Thymus (tissue), 11 donors: ENCODE measurements around the gene MC5R. TPM values are rescaled to one million over a fixed set of nuclear protein-coding genes. Genes with fewer than 3 reads are reported as not detected.

ENCODE experiments used
- DNase-seq, 9 donors: peaks; one replicate each; pipeline ENCODE4 v3.0.0-alpha.2; 2013; ENCODE audit warnings: low spot score in 9 of 9, low read depth in 6 of 9, missing footprints in 1 of 9
- H3K27ac ChIP-seq, 2 donors: one replicate each; pipeline ENCODE4 v1.5.1; 2013; ENCODE audit warnings: control low read depth in 1 of 2, low read depth in 1 of 2, low read length in 1 of 2, mild to moderate bottlenecking in 1 of 2, moderate library complexity in 1 of 2
- H3K27me3 ChIP-seq, 2 donors: one replicate each; pipeline ENCODE4 v1.5.1; 2013; ENCODE audit warnings: low read length in 1 of 2; ENCODE audit not compliant: control insufficient read depth in 2 of 2, insufficient read depth in 1 of 2
- H3K36me3 ChIP-seq, 2 donors: one replicate each; pipeline ENCODE4 v1.5.1; 2013; ENCODE audit warnings: low read length in 1 of 2, mild to moderate bottlenecking in 1 of 2, moderate library complexity in 1 of 2; ENCODE audit not compliant: control insufficient read depth in 2 of 2, insufficient read depth in 2 of 2
- H3K4me1 ChIP-seq, 2 donors: one replicate each; pipeline ENCODE4 v1.5.1; 2013; ENCODE audit warnings: low read length in 2 of 2; ENCODE audit not compliant: control insufficient read depth in 2 of 2, insufficient read depth in 2 of 2
- H3K4me3 ChIP-seq, 2 donors: one replicate each; pipeline ENCODE4 v1.5.1; 2013; ENCODE audit warnings: low read length in 2 of 2, control low read depth in 1 of 2, mild to moderate bottlenecking in 1 of 2
- H3K9me3 ChIP-seq, 2 donors: one replicate each; pipeline ENCODE4 v1.5.1; 2013; ENCODE audit warnings: low read length in 1 of 2, mild to moderate bottlenecking in 1 of 2; ENCODE audit not compliant: control insufficient read depth in 2 of 2, insufficient read depth in 1 of 2
- WGBS: extraction: QIAGEN DNeasy Blood & Tissue Kit; methylation state at CpG from one replicate; pipeline ENCODE4 v1.1.7; 2013; 5-methylcytosine and 5-hydroxymethylcytosine counted together
- polyA plus RNA-seq: library from polyadenylated mRNA; stranded (reverse); fragments of 200-250 nt; gene quantifications from one replicate; pipeline ENCODE4 v1.2.3, GENCODE V29; 2013
- total RNA-seq: library from RNA; stranded (reverse); fragments of 120-200 nt; gene quantifications from one replicate; pipeline ENCODE4 v1.2.4, GENCODE V29; 2013
- donor health status: healthy.

Gene MC5R
- total and polyA plus RNA-seq, 2 donors, result 0.27 to 0.61 TPM

- no peak overlapping the region for H3K4me3 ChIP-seq
- H3K4me1 ChIP-seq, result no peaks in the 10 kb centered on the region
- H3K9me3 ChIP-seq, result peaks cover 0 to 2% of the 10 kb centered on the region in 2 donors
- no peaks in the 10 kb centered on the region for H3K36me3 ChIP-seq
- H3K27me3 ChIP-seq, result peaks cover 20 to 46% of the 10 kb centered on the region in 2 donors
- no peak overlapping the region for H3K27ac ChIP-seq
- 75% methylated on average over 5 of the region's 5 CpGs for WGBS
- DNase-seq, result no peak
These were observed 49.0 kb downstream of the MC5R start for GRCh38 chr18:13872932-13873331.

- H3K36me3 ChIP-seq, result no peaks in the 10 kb centered on the region
- 94% methylated on average over 4 of the region's 4 CpGs for WGBS
- no peak overlapping the region for H3K4me3 ChIP-seq
- H3K9me3 ChIP-seq, result no peaks in the 10 kb centered on the region
- H3K27ac ChIP-seq, result no peak overlapping the region
- no peak for DNase-seq
- no peaks in the 10 kb centered on the region for H3K4me1 ChIP-seq
- H3K27me3 ChIP-seq, result peaks cover 6 to 29% of the 10 kb centered on the region in 2 donors
These were observed 50.6 kb downstream of the MC5R start for GRCh38 chr18:13874558-13874957.

Other genes with a start within 250 kb of the MC5R start
- gene FAM210A, start 97.6 kb upstream of the MC5R start, total RNA-seq, result 13.3 TPM
- 7.4 TPM for gene FAM210A, start 97.6 kb upstream of the MC5R start, polyA plus RNA-seq
- gene RNMT, start 97.5 kb upstream of the MC5R start, total RNA-seq, result 25.8 TPM
- gene RNMT, start 97.5 kb upstream of the MC5R start, polyA plus RNA-seq, result 21.6 TPM
- 0.05 TPM for gene MC2R, start 91.4 kb downstream of the MC5R start, total RNA-seq
- gene MC2R, start 91.4 kb downstream of the MC5R start, polyA plus RNA-seq, result 0.18 TPM